ENCODE measurements around the gene WDR44.

WDR44 gene

DNA sequence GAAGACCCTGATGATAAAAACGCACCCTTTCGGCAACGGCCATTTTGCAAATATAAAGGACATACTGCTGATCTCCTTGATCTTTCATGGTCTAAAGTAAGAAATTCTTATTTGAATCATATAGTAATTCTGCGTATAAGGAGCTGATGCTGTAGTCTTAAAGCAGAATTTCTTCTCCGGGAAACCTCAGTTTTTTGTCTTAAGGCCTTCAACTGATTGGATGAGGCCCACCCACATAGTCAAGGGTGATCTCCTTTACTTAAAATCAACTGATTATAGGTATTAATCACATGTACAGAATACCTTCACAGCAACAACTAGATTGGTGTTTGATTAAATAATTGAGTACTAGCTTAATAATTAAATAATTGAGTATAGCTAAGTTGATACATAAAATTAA is 86.9 kb downstream of the WDR44 start:
- Histone ChIP-seq H3K14ac (ENCODE audit: low read length) (no peak overlapping the region), H4K8ac (ENCODE audit: low read depth, low read length) (no peak overlapping the region), H2BK15ac (ENCODE audit: low read length) (no peak overlapping the region), H3K36me3 (replicated peaks in 1 of 2; ENCODE audit: control insufficient read depth in 2 of 2, insufficient read depth in 2 of 2, low read length in 2 of 2) (peaks cover 2 to 45% of the 10 kb centered on the region in 2 donors), H3K4me2 (ENCODE audit: insufficient read depth, low read length, poor library complexity, severe bottlenecking) (no peak overlapping the region), H2AK5ac (ENCODE audit: low read depth, low read length) (no peak overlapping the region), H2BK5ac (ENCODE audit: low read length) (no peak overlapping the region), H3K4me3 (ENCODE audit: low read length in 2 of 2) (no peak overlapping the region), H3K9ac (ENCODE audit: low read depth, low read length, poor library complexity) (no peak overlapping the region), H3K79me1 (ENCODE audit: low read depth, low read length) (no peaks in the 10 kb centered on the region), H3K23ac (ENCODE audit: low read depth, low read length, poor library complexity) (no peak overlapping the region), H2AFZ (ENCODE audit: low read length) (no peak overlapping the region), H3K9me3 (replicated peaks in 1 of 2; ENCODE audit: control insufficient read depth in 2 of 2, insufficient read depth in 1 of 2, low read depth in 1 of 2, low read length in 2 of 2) (no peaks in the 10 kb centered on the region), H3K27ac (replicated peaks; ENCODE audit: low read length) (no peak overlapping the region), H2BK12ac (ENCODE audit: low read length) (no peak overlapping the region), H3K4me1 (ENCODE audit: control insufficient read depth in 2 of 2, insufficient read depth in 1 of 2, low read depth in 1 of 2, low read length in 2 of 2) (no peaks in the 10 kb centered on the region), H3K18ac (ENCODE audit: low read length) (no peak overlapping the region), H3K27me3 (ENCODE audit: control insufficient read depth in 3 of 3, insufficient read depth in 3 of 3, low read depth in 1 of 3, low read length in 3 of 3) (no peaks in the 10 kb centered on the region), H3K4ac (ENCODE audit: low read length) (no peak overlapping the region), H4K91ac (ENCODE audit: low read depth, low read length, poor library complexity) (no peak overlapping the region), H2BK120ac (ENCODE audit: low read depth, low read length) (no peak overlapping the region)
- no CpG with 5 or more reads among the region's 5 CpGs for WGBS, 2 donors (ENCODE audit: extremely low coverage in 2 of 2, insufficient read length in 2 of 2, insufficient replicate concordance in 1 of 2)
- no peak for DNase-seq (ENCODE audit: low spot score)

DNA sequence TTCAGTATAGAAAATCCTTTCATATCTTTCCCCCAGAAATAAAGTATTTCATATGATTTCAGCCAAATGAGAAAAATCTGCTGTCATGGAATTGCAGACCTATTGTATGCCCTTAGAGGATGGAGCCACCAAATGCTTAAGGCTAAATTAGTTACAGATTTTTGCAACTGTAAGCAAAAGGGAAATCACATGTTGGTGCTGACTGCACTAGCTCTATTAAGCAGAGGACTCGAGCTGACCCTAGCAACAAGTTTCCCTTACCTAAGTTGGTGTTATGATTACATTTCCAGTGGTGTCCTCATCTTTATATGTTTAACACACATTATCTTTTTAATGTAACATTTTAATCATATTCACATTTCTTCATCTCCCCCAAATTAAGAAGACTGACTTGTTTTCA is 91.4 kb downstream of the WDR44 start:
- no peaks in the 10 kb centered on the region for H3K9me3 ChIP-seq (replicated peaks in 1 of 2; ENCODE audit: control insufficient read depth in 2 of 2, insufficient read depth in 1 of 2, low read depth in 1 of 2, low read length in 2 of 2)
- no peak overlapping the region for H2AK5ac ChIP-seq (ENCODE audit: low read depth, low read length)
- H3K4me3 ChIP-seq (ENCODE audit: low read length in 2 of 2), result no peak overlapping the region
- no peaks in the 10 kb centered on the region for H3K4me1 ChIP-seq (ENCODE audit: control insufficient read depth in 2 of 2, insufficient read depth in 1 of 2, low read depth in 1 of 2, low read length in 2 of 2)
- no peaks in the 10 kb centered on the region for H3K27me3 ChIP-seq (ENCODE audit: control insufficient read depth in 3 of 3, insufficient read depth in 3 of 3, low read depth in 1 of 3, low read length in 3 of 3)
- no peak overlapping the region for H3K18ac ChIP-seq (ENCODE audit: low read length)
- no peak overlapping the region for H4K91ac ChIP-seq (ENCODE audit: low read depth, low read length, poor library complexity)
- no peak overlapping the region for H2BK15ac ChIP-seq (ENCODE audit: low read length)
- no peak overlapping the region for H3K4me2 ChIP-seq (ENCODE audit: insufficient read depth, low read length, poor library complexity, severe bottlenecking)
- no peaks in the 10 kb centered on the region for H3K79me1 ChIP-seq (ENCODE audit: low read depth, low read length)
- WGBS, 2 donors (ENCODE audit: extremely low coverage in 2 of 2, insufficient read length in 2 of 2, insufficient replicate concordance in 1 of 2), result no CpG with 5 or more reads among the region's 1 CpG
- H2BK5ac ChIP-seq (ENCODE audit: low read length), result no peak overlapping the region
- no peak overlapping the region for H3K14ac ChIP-seq (ENCODE audit: low read length)
- H4K8ac ChIP-seq (ENCODE audit: low read depth, low read length), result no peak overlapping the region
- DNase-seq (ENCODE audit: low spot score), result no peak
- no peak overlapping the region for H2BK12ac ChIP-seq (ENCODE audit: low read length)
- H2BK120ac ChIP-seq (ENCODE audit: low read depth, low read length), result no peak overlapping the region
- no peak overlapping the region for H3K4ac ChIP-seq (ENCODE audit: low read length)
- H2AFZ ChIP-seq (ENCODE audit: low read length), result no peak overlapping the region
- H3K36me3 ChIP-seq (replicated peaks in 1 of 2; ENCODE audit: control insufficient read depth in 2 of 2, insufficient read depth in 2 of 2, low read length in 2 of 2), result peaks cover 2 to 53% of the 10 kb centered on the region in 2 donors
- H3K23ac ChIP-seq (ENCODE audit: low read depth, low read length, poor library complexity), result no peak overlapping the region
- H3K9ac ChIP-seq (ENCODE audit: low read depth, low read length, poor library complexity), result no peak overlapping the region
- no peak overlapping the region for H3K27ac ChIP-seq (replicated peaks; ENCODE audit: low read length)

DNA sequence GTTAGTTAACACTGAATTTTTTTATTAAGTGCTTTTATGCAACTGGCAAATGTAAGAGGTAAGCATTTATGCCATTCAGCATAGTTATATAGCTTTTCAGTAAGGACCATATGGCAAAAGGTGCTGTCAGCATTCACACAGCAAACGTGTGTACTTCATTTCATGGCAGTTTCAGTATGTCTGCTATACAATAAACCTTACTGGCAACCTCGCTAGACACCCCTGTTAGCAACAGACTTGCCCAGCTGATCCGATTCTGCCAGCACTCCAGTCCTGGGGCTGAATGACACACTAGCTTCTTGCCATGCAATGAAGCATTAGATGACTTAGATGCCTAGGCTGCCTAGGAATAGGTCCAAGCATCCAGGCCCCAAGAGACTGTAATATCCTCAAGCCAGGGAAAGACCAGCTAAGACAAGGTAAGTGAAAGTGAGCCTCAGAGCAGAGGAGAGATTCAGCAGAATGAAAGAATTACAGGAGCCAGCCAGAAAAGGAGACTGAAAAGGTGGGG is 102.4 kb downstream of the WDR44 start:
- Histone ChIP-seq H3K18ac (ENCODE audit: low read length) (no peak overlapping the region), H3K4me3 (ENCODE audit: low read length in 2 of 2) (no peak overlapping the region), H2BK15ac (ENCODE audit: low read length) (no peak overlapping the region)

DNA sequence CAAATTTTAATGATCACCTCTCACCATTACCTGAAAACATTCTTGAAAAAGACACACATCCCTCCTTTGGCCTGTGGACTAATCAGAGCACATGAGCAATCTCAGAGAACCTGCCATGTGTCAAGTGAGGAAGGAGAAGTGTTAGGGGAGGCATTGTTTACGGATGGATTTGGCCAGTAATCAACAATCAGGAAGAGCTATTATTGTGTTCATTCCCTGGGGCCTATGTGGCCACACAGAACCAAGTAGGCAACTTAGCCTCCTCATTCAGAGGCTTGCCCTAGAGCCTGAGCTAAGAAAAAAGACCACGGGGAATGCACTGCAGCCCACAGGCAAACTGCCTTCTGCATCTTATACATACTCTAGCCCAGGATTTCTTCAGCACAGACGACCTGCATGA is 109.1 kb downstream of the WDR44 start:
- Histone ChIP-seq H3K4me2 (ENCODE audit: insufficient read depth, low read length, poor library complexity, severe bottlenecking) (no peak overlapping the region), H3K27me3 (ENCODE audit: control insufficient read depth in 3 of 3, insufficient read depth in 3 of 3, low read depth in 1 of 3, low read length in 3 of 3) (no peaks in the 10 kb centered on the region), H3K23ac (ENCODE audit: low read depth, low read length, poor library complexity) (no peak overlapping the region), H3K4me1 (ENCODE audit: control insufficient read depth in 2 of 2, insufficient read depth in 1 of 2, low read depth in 1 of 2, low read length in 2 of 2) (no peaks in the 10 kb centered on the region), H2BK15ac (ENCODE audit: low read length) (no peak overlapping the region), H3K9me3 (replicated peaks in 1 of 2; ENCODE audit: control insufficient read depth in 2 of 2, insufficient read depth in 1 of 2, low read depth in 1 of 2, low read length in 2 of 2) (no peaks in the 10 kb centered on the region), H3K14ac (ENCODE audit: low read length) (no peak overlapping the region), H3K4ac (ENCODE audit: low read length) (no peak overlapping the region), H3K36me3 (replicated peaks in 1 of 2; ENCODE audit: control insufficient read depth in 2 of 2, insufficient read depth in 2 of 2, low read length in 2 of 2) (peaks cover 0 to 4% of the 10 kb centered on the region in 2 donors), H2AFZ (ENCODE audit: low read length) (no peak overlapping the region), H2BK12ac (ENCODE audit: low read length) (no peak overlapping the region), H3K18ac (ENCODE audit: low read length) (no peak overlapping the region), H3K4me3 (ENCODE audit: low read length in 2 of 2) (no peak overlapping the region), H2BK120ac (ENCODE audit: low read depth, low read length) (no peak overlapping the region), H2AK5ac (ENCODE audit: low read depth, low read length) (no peak overlapping the region), H2BK5ac (ENCODE audit: low read length) (no peak overlapping the region), H4K91ac (ENCODE audit: low read depth, low read length, poor library complexity) (no peak overlapping the region), H4K8ac (ENCODE audit: low read depth, low read length) (no peak overlapping the region), H3K9ac (ENCODE audit: low read depth, low read length, poor library complexity) (no peak overlapping the region), H3K27ac (replicated peaks; ENCODE audit: low read length) (no peak overlapping the region), H3K79me1 (ENCODE audit: low read depth, low read length) (no peaks in the 10 kb centered on the region)
- DNase-seq (ENCODE audit: low spot score), result no peak
- no CpG with 5 or more reads among the region's 3 CpGs for WGBS, 2 donors (ENCODE audit: extremely low coverage in 2 of 2, insufficient read length in 2 of 2, insufficient replicate concordance in 1 of 2)

More for the DNA sequence above, 102.4 kb downstream of the WDR44 start:
- Histone ChIP-seq H3K36me3 (replicated peaks in 1 of 2; ENCODE audit: control insufficient read depth in 2 of 2, insufficient read depth in 2 of 2, low read length in 2 of 2) (peaks cover 0 to 32% of the 10 kb centered on the region in 2 donors), H2AK5ac (ENCODE audit: low read depth, low read length) (no peak overlapping the region), H2AFZ (ENCODE audit: low read length) (no peak overlapping the region), H4K91ac (ENCODE audit: low read depth, low read length, poor library complexity) (no peak overlapping the region), H3K4me2 (ENCODE audit: insufficient read depth, low read length, poor library complexity, severe bottlenecking) (no peak overlapping the region), H2BK5ac (ENCODE audit: low read length) (no peak overlapping the region), H3K23ac (ENCODE audit: low read depth, low read length, poor library complexity) (no peak overlapping the region), H3K27me3 (ENCODE audit: control insufficient read depth in 3 of 3, insufficient read depth in 3 of 3, low read depth in 1 of 3, low read length in 3 of 3) (no peaks in the 10 kb centered on the region), H3K27ac (replicated peaks; ENCODE audit: low read length) (no peak overlapping the region), H3K14ac (ENCODE audit: low read length) (no peak overlapping the region), H4K8ac (ENCODE audit: low read depth, low read length) (no peak overlapping the region), H3K9me3 (replicated peaks in 1 of 2; ENCODE audit: control insufficient read depth in 2 of 2, insufficient read depth in 1 of 2, low read depth in 1 of 2, low read length in 2 of 2) (no peaks in the 10 kb centered on the region), H2BK12ac (ENCODE audit: low read length) (no peak overlapping the region), H3K9ac (ENCODE audit: low read depth, low read length, poor library complexity) (no peak overlapping the region), H3K4ac (ENCODE audit: low read length) (no peak overlapping the region), H3K79me1 (ENCODE audit: low read depth, low read length) (no peaks in the 10 kb centered on the region), H3K4me1 (ENCODE audit: control insufficient read depth in 2 of 2, insufficient read depth in 1 of 2, low read depth in 1 of 2, low read length in 2 of 2) (no peaks in the 10 kb centered on the region), H2BK120ac (ENCODE audit: low read depth, low read length) (no peak overlapping the region)
- DNase-seq (ENCODE audit: low spot score), result no peak
- WGBS, 2 donors (ENCODE audit: extremely low coverage in 2 of 2, insufficient read length in 2 of 2, insufficient replicate concordance in 1 of 2), result no CpG with 5 or more reads among the region's 3 CpGs
